Upper lobe of right lung (tissue), 1 donor: ENCODE results near the gene CCNA2. TPM values are rescaled to one million over a fixed set of nuclear protein-coding genes. Genes with fewer than 3 reads are reported as not detected.

Source experiments
- ATAC-seq: fragments of 200-7000 bp; cut with Tn5 transposase; one replicate; pipeline ENCODE4 v1.9.1; 2020; ENCODE audit warnings: mild to moderate bottlenecking, moderate library complexity
- DNase-seq: peaks from one replicate; pipeline ENCODE4 v3.0.0-alpha.2; 2020
- H3K27ac ChIP-seq: fragments of 200-600 bp; one replicate; pipeline ENCODE4 v1.8.0; 2022
- H3K27me3 ChIP-seq: fragments of 200-600 bp; one replicate; pipeline ENCODE4 v1.8.0; 2022; ENCODE audit warnings: mild to moderate bottlenecking
- H3K36me3 ChIP-seq: fragments of 200-600 bp; one replicate; pipeline ENCODE4 v1.8.0; 2022
- H3K4me1 ChIP-seq: fragments of 200-600 bp; one replicate; pipeline ENCODE4 v1.8.0; 2022
- H3K4me3 ChIP-seq: fragments of 200-600 bp; one replicate; pipeline ENCODE4 v1.8.0; 2022; ENCODE audit warnings: mild to moderate bottlenecking
- H3K9me3 ChIP-seq: fragments of 200-600 bp; one replicate; pipeline ENCODE4 v1.8.0; 2022
- intact Hi-C: fragments of 100-400 bp; cut with DNase I; formaldehyde crosslinking; loops from one replicate; pipeline ENCODE4 v1.11.0; 2022
- total RNA-seq: library from RNA; stranded (reverse); fragmentation: NEBNext Ultra II Directional; extraction: Animal tissue kit (Norgen Biotek cat#: 25700); gene quantifications from one replicate; pipeline ENCODE4 v1.2.1, GENCODE V29; 2021
- TF ChIP-seq, protein P1 (sequence below): fragments of 200-600 bp; IDR thresholded peaks from one replicate; pipeline ENCODE4 v1.8.0; 2022; ENCODE audit warnings: antibody characterized with exemption
- donor health status: DM: no; HTN: yes; CAD: no; lungs with severe emphysema.

CCNA2 gene
- total RNA-seq, 1 donor from 2014 or later = 1.2 TPM

DNA sequence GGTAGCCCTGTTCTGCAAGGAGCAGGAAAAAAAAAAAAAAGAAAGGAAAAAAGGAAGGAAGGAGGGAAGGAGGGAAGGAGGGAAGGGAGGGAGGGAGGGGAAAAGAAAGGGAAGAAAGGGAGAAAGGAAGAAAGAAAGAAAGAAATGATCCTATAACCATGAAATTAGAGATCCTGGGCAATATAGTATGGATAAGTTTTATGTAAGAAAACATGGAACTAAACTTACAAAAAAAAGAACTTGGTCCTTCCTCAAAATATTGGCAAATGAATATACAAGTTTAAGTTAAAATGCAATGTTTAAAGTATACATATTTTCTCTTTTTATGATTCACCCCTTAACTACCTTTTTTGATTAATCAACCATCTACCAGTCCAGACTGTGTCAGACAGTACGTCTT is 27.7 kb upstream of the CCNA2 start:
- Histone ChIP-seq H3K4me3 (no peak overlapping the region), H3K27me3 (no peaks in the 10 kb centered on the region), H3K9me3 (no peaks in the 10 kb centered on the region), H3K4me1 (no peaks in the 10 kb centered on the region), H3K27ac (no peak overlapping the region), H3K36me3 (peaks cover 34% of the 10 kb centered on the region)
- TF ChIP-seq, protein P1, sequence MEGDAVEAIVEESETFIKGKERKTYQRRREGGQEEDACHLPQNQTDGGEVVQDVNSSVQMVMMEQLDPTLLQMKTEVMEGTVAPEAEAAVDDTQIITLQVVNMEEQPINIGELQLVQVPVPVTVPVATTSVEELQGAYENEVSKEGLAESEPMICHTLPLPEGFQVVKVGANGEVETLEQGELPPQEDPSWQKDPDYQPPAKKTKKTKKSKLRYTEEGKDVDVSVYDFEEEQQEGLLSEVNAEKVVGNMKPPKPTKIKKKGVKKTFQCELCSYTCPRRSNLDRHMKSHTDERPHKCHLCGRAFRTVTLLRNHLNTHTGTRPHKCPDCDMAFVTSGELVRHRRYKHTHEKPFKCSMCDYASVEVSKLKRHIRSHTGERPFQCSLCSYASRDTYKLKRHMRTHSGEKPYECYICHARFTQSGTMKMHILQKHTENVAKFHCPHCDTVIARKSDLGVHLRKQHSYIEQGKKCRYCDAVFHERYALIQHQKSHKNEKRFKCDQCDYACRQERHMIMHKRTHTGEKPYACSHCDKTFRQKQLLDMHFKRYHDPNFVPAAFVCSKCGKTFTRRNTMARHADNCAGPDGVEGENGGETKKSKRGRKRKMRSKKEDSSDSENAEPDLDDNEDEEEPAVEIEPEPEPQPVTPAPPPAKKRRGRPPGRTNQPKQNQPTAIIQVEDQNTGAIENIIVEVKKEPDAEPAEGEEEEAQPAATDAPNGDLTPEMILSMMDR = no peak
- intact Hi-C loops = no loop called here
- ATAC-seq (no peak), DNase-seq (no peak)

DNA sequence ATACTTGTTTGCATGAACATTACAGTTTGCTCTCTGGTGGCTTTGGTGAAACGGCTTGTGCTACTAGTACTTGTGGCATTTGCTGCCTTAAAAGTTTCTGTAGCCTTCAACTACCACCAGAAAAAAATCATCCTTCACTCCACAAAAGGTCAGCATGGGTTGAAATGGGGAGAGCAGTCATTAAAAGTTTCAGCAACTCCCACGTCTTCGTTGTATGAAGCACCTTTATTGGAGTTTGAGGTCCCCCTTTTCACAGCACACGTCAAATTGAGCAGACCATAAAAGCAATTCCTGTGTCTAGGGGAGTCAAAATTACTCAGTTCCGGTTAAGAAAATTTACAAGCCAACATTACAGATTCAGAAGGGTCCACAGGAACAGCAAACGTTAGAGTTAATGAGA is 23.0 kb upstream of the CCNA2 start:
- no peak overlapping the region for H3K27ac ChIP-seq
- H3K36me3 ChIP-seq = peaks cover 67% of the 10 kb centered on the region
- ATAC-seq (no peak), DNase-seq (no peak)
- TF ChIP-seq, protein P1 = no peak
- intact Hi-C loops = no loop called here
- H3K4me3 ChIP-seq = no peak overlapping the region
- H3K9me3 ChIP-seq = no peaks in the 10 kb centered on the region
- H3K4me1 ChIP-seq = no peaks in the 10 kb centered on the region
- no peaks in the 10 kb centered on the region for H3K27me3 ChIP-seq

DNA sequence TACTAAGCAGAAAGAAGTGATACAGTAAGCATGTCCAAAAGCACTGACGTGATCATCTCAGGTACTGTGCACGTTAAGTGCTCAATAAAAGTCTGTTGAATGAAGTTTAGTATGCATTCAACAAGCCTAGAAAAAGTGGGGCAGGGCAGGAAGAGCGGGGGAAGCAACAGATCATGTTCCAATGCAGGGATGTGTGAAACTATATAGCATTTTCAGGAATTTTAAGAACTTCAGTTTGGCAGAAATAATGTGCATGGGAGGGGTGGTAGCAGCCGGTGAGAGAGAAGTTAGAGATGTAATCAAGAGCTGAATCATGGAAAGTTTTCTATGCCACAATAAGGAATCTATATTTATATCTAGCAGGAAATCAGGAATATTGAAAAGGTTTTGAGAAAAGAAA is 19.2 kb upstream of the CCNA2 start:
- H3K27me3 ChIP-seq = no peaks in the 10 kb centered on the region
- no peaks in the 10 kb centered on the region for H3K4me1 ChIP-seq
- intact Hi-C loops = no loop called here
- no peaks in the 10 kb centered on the region for H3K9me3 ChIP-seq
- peaks cover 50% of the 10 kb centered on the region for H3K36me3 ChIP-seq
- TF ChIP-seq, protein P1 = no peak
- H3K27ac ChIP-seq = no peak overlapping the region
- ATAC-seq = no peak
- DNase-seq = no peak
- no peak overlapping the region for H3K4me3 ChIP-seq

DNA sequence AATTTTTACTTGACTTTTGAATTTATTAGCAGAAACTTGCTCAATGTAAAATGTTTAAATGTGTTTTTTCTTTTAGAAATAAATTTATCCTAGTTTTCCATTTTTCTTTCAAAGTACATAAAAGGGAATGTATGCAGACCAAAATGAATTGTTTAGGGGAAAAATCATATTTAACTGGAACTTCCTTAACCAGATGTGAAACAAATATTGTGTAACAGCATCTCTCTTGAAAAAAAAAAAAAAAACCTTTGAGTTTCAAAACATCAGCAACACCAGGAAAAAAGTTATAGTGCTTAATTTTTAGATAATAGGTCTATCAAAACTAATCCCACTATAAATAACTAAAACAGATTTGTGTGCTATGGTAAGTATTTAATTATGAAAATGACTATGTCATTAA is 14.5 kb upstream of the CCNA2 start:
- DNase-seq (no peak), ATAC-seq (no peak)
- TF ChIP-seq, protein P1 = no peak
- Histone ChIP-seq H3K9me3 (no peaks in the 10 kb centered on the region), H3K36me3 (peaks cover 31% of the 10 kb centered on the region), H3K4me1 (no peaks in the 10 kb centered on the region), H3K27ac (no peak overlapping the region), H3K27me3 (no peaks in the 10 kb centered on the region), H3K4me3 (no peak overlapping the region)
- intact Hi-C loops = no loop called here

DNA sequence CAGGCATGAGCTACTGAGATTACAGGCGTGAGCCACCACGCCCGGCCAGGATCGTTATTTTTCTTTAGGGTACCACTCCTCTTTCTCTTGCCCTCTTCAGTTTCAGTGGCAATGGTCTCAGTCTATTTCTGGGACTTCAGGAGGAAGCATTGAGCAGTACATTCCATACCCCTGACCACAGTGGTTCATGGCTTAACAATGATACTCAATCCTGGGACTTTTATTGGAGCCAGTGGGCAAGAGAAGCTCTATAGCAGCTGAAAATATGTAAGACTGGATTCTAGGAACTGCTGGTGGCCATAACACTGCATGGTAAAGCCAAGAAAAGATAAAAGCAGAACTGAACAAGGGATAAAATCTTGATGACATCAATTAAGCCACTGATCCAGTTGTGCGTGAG is 5.8 kb upstream of the CCNA2 start:
- no peaks in the 10 kb centered on the region for H3K9me3 ChIP-seq
- TF ChIP-seq, protein P1 = no peak
- peaks cover 48% of the 10 kb centered on the region for H3K36me3 ChIP-seq
- ATAC-seq (no peak), DNase-seq (no peak)
- intact Hi-C loops = no loop called here
- no peak overlapping the region for H3K4me3 ChIP-seq
- H3K4me1 ChIP-seq = no peaks in the 10 kb centered on the region
- H3K27me3 ChIP-seq = no peaks in the 10 kb centered on the region
- H3K27ac ChIP-seq = no peak overlapping the region

DNA sequence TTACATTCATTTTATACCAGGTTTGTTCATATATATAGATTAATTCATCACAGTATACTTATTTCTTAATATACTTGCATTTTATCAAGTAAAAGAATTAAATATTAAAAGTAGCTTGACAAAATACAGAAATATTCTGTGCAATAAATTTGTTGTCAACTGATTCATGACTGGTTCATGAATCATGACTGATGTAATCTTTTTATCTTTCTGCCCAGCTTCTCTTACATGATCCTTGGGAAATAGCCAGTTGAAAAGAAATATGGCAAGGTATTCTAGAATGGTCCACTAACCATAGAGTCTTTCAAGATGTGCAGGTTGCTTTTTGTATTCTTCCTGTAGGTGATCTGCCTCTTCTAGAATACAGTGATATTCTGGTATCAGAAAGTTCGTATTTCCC is 4.2 kb upstream of the CCNA2 start:
- Histone ChIP-seq H3K36me3 (peaks cover 39% of the 10 kb centered on the region), H3K4me1 (peaks cover 6% of the 10 kb centered on the region), H3K27me3 (no peaks in the 10 kb centered on the region), H3K4me3 (no peak overlapping the region), H3K9me3 (no peaks in the 10 kb centered on the region), H3K27ac (no peak overlapping the region)
- TF ChIP-seq, protein P1 = no peak
- intact Hi-C loops = no loop called here
- no peak for DNase-seq
- ATAC-seq = no peak
